HG03139 (cell line): Measurements from ENCODE around the gene MARCHF10.

Experiments used
- ATAC-seq: cut with Tn5 transposase; IDR thresholded peaks from one replicate; pipeline ENCODE4 v1.9.1; 2021; ENCODE audit not compliant: unreplicated experiment

MARCHF10 gene

DNA sequence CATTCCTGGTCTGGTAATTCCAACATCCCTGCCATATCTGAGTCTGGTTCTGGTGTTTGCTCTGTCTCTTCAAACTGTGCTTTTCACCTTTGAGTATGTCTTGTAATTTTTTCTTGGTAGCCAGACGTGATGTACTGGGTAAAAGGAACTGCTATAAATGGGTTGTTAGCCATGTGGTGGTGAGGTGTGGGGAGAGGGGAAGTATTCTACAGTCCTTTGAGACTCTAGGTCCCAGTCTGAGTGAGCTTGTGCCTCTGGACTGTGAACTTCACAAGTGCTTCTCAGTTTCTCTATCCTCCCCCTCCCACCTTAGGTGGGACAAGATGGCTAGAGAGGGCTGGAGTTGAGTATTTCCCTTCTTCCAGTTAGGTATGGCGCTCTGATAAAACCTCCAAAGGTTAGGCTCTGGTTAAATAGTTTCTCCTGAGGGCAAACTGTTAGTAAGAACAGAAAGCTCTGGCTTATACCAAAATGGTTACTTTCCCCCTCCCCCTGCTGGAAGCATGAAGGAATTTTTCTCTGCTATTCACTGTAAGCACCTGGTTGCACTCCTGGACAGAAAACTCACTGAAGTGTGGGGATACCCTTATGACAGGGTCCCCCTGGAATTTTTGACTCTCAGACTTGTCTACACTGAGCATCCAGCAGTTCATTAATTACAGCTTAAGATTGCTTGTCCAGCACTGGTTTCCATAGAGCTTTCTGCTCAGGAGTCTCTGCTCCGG lies 87.8 kb downstream of the MARCHF10 start:
- no peak for ATAC-seq

DNA sequence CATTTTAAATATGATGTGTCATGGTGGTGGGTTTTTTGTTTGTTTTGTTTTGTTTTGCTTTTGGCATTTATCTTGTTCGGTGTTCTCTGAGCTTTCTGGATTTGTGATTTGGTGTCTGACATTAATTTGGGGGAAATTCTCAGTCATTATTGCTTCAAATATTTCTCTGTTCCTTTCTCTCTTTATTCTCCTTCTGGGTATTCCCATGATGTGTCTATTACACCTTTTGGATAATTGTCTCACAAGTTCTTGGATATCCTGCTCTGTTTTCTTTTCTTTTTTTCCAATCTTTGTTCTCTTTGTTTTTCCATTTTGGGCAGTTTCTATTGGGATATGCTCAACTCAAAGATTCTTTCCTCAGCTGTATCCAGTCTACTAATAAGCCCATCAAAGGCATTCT lies 88.5 kb downstream of the MARCHF10 start:
- ATAC-seq: no peak

DNA sequence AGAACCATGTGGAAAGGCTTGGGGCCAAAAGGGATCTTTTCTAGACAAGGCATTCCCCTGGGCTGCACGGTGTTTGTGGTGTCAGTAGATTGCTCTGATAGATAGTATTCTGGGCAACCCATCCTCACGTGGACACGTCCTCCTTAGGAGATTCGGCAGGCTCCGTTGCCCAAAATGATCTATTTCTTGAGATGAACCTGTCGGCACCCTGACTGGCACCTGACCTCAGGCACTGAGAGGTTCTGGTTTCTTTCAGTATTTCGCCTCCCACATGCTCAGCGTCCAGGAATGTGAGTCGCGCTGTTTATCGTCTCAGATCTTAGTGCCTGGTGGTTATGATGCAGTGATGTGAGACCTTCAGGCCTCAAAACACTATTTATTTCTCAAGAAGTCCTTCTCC lies 89.7 kb downstream of the MARCHF10 start:
- ATAC-seq: no peak

DNA sequence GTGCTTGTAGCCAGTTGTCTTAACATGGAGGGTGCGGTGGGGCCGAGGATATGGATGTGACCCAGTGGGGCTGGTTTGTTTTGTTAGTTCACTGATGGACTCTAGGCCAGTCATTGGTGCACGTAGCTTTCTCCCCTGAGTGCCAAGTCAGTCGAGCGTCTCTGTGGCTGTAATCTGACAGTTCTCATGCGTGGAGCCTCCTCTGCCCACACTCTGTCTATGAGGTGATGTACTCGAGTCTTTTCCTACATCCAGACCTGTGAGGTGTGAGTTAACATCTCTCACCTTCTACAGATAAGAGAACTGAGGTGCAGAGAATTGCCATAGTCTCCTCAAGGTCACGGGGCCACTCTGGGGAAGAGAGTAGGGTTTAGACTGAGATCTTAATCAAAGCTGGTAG lies 90.2 kb downstream of the MARCHF10 start:
- no peak for ATAC-seq

DNA sequence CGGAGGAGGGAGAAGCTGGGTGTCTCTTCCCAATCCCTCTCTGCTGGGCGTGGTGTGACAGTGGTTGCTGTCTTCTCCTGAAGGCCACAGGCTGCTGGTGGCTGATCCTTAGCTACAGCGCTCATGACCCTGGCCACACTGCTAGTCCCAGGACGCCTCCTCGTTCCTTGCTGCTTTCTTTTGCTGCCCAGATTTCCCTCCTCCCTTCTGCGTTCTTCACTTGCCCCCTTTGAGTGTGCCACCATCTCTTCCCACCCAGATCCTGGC lies 90.6 kb downstream of the MARCHF10 start:
- ATAC-seq: no peak

DNA sequence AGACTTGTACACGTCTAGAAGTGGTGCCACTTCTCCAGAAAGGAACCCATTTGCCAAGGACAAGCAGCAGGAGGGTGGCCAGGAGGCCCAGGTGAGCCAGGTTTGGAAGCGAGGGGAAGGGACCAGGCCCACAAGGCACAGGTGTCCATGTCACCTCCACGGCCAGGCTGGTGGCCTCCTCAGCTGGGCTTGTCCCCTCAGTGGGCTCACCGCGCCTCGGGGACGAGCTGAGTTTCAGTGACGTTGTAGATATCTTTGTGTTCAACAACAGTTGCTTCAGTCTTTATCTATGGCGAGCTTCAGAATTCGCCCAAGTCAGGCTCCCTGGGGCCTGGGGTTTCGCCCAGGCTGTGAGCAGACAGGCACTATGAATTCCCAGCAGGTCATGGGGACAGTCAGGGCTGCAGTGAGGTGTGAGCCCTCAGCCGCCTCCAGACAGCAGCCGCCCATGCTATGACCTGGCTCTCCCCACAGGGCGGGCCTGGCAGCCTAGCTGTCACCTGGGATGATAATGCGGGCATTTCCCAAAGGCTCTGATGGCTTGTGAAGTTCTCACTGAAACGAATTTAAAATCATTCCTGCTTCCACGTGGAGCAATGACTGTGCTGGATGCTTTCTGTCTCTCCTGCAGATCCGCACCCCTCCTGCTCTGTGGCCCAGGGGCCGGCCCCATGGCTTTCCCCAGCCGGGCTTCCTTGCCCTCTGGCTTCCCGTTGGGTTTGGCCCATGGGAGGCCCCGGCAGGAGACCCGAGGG lies 91.1 kb downstream of the MARCHF10 start:
- ATAC-seq: no peak

DNA sequence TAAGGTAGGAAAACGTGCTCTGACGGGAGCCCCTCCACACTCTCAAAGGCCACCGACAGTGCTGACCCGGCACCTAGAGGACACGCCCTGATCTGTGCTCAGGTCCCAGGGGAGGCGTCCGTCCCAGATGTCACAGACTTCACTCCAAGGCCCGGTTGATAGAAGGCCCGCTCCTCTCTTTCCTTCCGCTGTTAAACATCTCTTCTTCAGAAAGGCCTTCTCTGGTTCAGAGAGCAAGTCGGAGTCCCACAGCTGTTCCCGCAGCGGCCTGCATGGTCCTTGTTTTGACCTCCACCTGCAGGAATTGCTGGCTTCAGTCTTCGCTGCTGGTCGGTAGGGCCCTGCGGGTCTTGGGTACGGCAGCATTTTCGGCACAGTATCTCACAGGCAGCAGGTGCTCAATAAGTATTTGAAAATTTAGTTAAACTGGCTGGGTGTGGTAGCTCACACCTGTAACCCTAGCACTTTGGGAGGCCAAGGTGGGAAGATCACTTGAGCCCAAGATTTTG lies 92.2 kb downstream of the MARCHF10 start:
- ATAC-seq: no peak

DNA sequence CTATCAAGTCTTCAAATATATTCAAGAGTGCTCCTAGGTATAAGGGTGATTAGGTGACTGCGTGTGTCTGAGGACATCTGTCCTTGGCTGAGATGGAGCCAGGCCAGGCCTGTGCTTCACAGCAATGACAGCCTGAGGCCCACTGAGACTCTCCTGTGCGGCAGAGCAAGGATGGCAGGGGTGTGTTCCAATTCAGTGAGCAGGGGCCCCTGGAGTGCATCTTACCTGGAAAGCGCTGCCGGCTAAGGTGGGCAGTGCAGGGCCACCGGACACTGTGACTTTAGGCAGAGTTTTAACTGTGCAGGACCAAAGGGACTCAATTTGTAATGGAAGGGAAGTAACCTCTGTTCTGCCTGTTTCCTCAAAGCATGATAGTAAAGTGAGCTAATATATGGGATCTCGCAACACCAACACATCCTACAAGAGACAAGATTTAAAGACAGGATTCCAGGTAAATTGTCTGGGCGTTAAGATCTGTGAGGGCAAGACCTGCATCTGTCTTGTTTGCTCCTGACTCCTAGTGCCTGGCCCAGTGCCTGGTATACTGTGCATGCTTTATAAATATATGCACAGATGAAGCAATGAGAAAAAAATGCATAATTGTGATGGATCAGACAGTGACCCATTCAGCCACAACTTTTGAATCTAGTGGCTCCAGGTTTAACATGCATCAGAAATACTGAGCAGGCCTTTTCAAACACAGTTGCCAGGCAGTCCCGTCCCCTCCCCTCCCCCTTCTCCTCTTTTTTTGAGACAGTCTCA lies 93.9 kb downstream of the MARCHF10 start:
- ATAC-seq: no peak

DNA sequence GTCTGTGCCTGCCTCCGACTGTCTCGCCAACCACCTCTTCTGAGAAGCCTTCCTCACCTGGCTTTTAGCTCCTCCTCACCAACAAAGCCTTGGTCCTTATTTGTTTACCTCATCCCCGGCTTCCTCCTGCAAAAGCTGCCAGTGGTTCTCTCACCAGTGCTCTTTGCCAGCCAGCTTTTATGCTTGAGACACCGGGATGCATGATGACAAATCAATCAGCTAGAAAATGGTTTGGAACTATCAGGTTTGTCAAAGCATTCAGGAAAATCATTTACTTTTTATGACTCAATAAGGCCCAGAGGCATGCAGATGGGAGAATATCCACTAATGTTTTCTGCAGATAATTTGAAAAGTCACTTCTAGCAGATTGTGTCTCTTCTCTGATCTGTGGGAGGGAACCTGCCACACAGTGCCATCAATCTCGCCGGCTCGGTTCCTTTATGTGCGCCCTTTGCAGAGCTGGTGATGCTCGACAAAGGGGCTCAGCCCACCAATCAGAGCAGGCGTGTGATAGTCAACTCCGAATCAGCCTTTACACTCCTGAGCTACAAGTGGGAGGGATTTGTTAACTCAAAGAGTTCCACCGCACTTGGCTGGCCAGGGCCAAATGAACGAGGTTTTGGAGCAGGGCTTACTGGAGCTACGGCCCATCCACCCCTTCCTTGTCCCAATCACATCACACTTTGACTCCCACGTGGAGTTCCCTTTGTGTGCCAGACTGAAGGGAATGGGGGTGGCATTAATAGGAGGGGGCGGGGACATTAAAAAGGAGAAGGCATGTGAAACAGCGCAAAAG lies 94.8 kb downstream of the MARCHF10 start:
- no peak for ATAC-seq

DNA sequence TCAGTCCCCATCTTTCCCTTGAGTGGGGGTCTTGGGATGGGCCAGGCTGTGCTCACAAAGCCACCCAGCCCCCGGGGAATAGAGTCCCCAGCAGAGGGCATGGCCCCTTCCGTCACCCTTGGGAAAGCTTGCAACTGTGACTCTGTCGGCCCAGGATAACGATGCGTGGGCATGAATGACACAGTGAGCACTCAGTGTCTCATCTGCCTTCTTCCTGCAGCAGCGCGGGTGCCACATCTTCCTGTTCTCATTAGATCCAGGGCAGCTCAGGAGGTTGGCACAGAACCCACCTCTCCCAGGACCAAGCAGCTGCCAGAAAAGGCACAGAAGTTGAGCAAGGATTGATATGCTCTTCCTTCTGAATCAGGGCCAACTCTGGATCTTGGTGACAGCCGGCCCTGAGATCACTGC lies 95.9 kb downstream of the MARCHF10 start:
- no peak for ATAC-seq

DNA sequence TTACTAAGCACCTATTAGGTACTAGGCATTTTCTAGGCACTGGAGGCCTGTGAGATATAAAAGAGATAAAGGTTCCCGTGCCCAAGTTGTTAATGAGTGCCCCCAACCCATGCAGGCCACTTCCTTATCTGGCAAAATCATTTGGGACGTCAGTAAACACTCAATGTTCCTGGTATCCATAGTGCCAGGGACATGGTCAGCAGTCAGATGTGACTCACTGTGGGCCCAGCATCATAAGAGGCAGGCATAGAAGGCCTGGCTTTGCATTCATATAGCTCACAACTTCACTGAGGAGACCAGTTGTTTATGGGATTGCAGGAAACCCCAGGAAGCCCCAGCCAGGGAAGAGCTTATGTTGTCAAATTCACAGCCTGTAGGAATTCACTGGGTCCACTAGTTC lies 99.5 kb downstream of the MARCHF10 start:
- ATAC-seq: no peak

DNA sequence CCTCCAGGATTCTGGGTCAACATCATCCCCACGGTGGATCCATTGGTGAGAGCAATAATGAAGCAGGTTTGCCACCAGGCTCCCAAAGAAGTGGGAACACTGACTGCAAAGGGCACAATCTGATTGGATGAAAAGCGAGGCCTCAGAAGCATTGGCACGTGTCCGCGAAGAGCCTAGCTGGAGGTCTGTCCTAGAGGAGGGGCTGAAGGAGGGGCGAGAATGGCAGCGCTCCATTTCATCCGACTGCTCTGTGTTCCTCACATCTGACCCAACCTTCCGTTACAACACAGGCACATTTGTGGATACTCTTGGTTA lies 100.7 kb downstream of the MARCHF10 start:
- ATAC-seq: no peak

DNA sequence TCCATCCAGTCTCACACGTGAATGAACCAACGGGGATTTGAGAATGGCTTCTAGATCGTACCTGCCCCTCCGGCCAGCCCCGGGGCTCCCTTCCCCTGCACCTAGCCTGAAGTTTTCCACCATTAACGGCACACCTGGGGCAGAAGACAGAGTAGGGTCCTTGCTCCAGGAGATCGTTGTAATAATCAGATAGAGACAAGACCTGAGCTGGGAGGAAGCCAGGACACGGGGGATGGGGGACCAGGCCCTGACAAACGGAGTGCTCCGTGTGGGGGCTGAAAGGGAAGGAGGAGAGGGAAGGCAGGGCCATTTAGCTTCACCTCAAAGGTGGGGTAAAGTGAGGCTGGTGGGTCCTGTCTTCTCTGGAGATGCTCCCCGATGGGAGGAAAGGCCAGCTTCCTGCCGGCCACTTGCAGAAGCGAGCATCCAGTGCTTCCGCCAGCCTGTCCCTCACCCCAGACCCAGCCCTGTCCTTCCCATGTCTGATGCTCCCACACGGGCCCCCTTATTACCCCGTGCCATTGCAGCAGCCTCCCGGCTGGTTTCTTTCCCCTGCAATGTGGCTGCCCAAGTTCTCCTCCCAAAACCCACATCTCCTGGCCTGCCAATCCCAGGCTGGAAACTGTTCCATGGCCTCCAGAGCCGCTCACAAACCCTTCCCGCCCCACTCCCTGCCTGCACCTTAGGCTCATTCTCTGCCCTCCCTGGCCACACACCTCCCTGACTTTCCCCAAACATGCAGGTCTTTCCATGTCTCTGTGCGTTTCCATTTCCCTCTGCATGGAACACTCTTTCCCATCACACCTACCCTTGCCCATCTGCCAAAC lies 101.3 kb downstream of the MARCHF10 start:
- no peak for ATAC-seq

DNA sequence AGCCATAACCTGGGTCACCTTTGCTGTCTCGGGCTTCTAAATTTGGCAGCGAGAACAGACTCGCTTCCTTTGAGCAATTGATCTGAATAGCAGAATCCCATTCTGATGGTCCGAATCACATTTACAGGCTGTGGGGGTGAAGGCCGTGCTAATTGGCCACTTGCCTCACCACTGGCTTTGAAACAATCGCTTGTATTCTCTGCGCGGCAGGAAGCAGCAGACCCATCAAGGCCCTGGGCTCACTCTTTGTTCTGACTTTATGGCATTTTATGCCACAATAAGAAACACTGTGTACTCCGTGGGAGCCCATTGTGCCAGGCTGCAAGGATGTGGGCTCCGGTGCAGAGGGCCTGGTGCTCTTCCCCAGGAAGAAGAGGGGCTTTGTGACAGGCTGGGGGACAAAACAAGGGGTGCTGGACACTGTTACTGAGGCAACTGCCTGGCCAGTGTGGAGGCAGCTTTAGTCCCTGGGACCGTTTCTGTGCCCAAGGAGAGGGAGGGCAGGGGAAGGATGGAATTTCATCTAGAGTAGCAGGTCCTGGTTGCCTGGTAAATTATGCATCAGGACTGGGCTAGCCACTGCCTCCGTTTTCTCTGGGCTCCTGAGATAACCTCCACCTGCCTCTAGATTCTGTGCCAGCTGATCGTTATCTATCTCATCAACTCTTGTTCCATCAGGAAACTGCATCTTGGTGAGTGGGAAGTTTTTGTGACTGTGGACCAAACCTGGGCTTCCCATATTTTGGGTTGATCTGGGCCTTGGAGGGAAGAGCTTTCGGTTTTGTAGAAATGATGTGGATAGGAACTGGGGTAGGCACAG lies 102.1 kb downstream of the MARCHF10 start:
- ATAC-seq: no peak

DNA sequence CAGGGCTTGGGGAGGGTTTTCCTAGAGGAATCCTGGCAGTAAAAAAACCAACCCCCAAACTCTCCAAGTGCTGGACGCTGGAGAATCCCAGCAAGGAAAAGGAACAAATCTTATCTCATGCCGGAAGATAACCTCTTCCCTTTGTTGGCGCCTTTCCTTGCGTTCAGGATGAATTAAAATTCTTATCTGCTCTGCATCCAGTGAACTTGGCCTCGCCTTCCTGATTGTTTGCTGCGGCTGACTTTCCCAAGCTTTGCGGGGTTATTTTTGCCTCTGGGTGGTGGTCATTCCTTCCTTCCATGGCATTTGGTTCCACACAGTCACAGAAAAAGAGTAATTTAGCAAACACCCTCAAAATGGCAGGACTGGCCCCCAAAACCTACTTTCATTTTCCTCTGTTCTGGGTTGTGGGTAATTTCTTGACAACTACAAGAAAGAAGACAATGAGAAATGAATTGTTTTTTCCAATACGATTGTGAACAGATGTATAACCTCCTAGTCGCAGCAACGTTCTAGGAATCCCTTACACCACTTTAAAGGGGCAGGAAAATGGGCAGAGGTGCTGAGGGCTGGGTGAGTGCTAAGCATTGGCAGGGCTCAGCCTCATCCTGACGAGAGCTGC lies 102.8 kb downstream of the MARCHF10 start:
- no peak for ATAC-seq

DNA sequence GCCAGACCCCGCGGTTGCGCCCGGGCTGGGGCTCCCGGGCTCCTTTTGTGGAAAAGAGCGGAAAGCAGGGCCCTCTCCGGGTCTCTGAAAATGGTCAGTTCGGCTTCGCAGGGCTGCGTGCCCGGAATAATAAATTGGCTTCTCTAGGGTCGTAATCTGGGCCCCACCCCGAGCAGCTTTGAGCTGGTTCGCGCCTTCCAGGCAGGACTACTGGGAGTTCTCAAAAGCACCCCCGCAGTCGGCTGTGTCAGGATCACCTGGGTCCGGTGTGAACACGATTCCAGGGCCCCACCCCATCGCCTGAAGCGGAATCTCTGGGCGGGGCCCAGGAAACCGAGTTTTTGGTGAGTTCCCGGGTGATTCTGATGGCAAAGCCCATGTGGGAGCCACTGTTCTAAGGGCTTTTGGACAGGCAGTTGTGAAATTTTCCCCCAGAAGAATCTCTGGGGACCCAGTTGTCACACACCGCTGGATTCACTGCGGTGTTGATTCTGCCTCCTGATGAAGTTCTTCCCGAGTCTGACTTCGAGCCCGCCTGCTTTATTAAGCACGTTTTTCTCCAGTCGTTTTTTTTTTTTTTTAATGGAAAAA lies 103.6 kb downstream of the MARCHF10 start:
- no peak for ATAC-seq

DNA sequence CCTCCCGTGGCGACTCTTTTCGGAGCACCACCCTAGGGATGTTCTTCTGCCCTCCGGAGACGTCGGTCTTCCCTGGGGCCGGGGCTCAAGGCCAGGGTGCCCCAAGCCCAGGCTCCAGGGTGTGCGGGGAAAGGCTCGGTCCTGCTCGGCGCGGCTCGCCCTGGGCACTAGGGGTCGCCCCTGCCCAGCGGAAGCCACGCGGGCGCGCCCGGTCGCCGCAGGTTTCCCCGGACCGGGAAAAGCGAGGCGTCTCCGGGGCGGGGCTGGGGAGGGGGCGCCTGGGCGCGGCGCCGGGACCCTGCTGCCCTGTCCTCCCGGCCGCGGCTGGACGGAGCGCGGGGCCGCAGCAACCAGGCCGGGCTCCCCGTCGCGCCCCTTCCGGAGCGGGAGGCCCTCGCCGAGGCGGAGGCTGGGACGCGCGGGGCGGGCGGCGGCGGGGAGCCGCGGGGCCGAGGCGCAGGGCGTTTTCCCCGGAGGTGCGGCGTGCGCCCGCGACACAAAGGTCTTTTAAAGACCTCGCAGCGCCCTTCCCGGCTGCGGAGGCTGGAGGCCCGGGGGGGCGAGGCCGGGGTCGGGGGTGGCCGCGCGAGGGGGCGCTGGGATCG lies 104.2 kb downstream of the MARCHF10 start:
- peak; percentile 72 for ATAC-seq

DNA sequence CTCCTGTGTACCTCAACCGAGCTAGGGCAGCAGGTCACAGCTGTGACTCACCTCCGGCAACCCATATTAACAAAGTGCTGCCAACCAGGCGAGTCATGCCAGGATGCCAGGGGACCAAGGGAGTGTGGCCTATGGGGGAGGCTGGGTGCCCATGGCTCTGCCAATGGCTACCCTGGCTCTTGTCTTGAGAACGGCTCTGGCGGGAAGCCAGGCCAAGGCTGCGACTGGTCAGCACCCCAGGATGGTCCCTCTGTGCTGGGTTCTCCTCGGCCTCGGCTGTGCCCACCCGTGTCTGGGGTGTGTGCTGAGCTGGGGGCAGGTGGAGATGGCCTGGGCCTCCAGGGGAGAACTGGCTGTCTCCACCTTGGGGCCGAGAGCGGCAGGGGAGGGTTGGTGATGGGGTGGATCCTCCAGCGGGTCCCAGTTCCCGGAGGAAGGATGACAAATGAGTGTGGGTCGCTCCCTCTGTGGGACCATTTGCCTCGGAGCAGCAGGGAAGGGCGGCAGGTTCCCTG lies 104.8 kb downstream of the MARCHF10 start:
- peak; percentile 15 for ATAC-seq
